ENCODE data around the gene OR6Y1. TPM values are rescaled to one million over a fixed set of nuclear protein-coding genes. Genes with fewer than 3 reads are reported as not detected.

Gene OR6Y1
- total RNA-seq, 1 experiment from 2014 or later: not detected

- no peak for TF ChIP-seq ZFX (IDR thresholded peaks at IDR 0.05)
- TF ChIP-seq CBX3 (IDR thresholded peaks at IDR 0.05; ENCODE audit: low read depth): no peak
- no peak for TF ChIP-seq SIN3A (IDR thresholded peaks at IDR 0.05; ENCODE audit: low read depth)
- no peak for TF ChIP-seq ZBTB33 (IDR thresholded peaks at IDR 0.05; ENCODE audit: extremely low read depth, insufficient replicate concordance, low read length)
- TF ChIP-seq EZH2phosphoT487 (IDR thresholded peaks at IDR 0.05; ENCODE audit: borderline replicate concordance): no peak
- no peak for TF ChIP-seq YY1 (IDR thresholded peaks at IDR 0.05; ENCODE audit: extremely low read depth, insufficient replicate concordance, low read depth, low read length)
- TF ChIP-seq EGR1 (IDR thresholded peaks at IDR 0.05; ENCODE audit: low read depth): no peak
Observed at GRCh38 chr1:158509471-158510156, 44.6 kb downstream of the OR6Y1 start (continued).

- no peaks in the 10 kb centered on the region for H3K36me3 ChIP-seq (ENCODE audit: control insufficient read depth in 1 of 2, insufficient read depth in 2 of 2, low read length in 2 of 2)
- CTCF ChIA-PET: interaction anchor here (1.3 kb wide), 1 partner anchor 491 kb away, joined by 7 read pairs; no protein-coding TSS in a partner anchor
- TF ChIP-seq ATF3 (IDR thresholded peaks at IDR 0.05) (no peak), CTCF (IDR thresholded peaks at IDR 0.05 in 2 of 3, conservative IDR thresholded peaks at IDR 0.05 in 1 of 3; ENCODE audit: borderline replicate concordance in 1 of 3, insufficient read depth in 1 of 3, low read depth in 2 of 3, low read length in 2 of 3) (no peak), CBX3 (IDR thresholded peaks at IDR 0.05; ENCODE audit: low read depth) (no peak), REST (IDR thresholded peaks at IDR 0.05; ENCODE audit: low read depth) (no peak), EZH2phosphoT487 (IDR thresholded peaks at IDR 0.05; ENCODE audit: borderline replicate concordance) (no peak), MAX (IDR thresholded peaks at IDR 0.05) (no peak), CEBPB (IDR thresholded peaks at IDR 0.05; ENCODE audit: low read depth) (no peak), RAD21 (IDR thresholded peaks at IDR 0.05; ENCODE audit: low read depth) (no peak), TCF7L2 (IDR thresholded peaks at IDR 0.05; ENCODE audit: borderline replicate concordance, extremely low read depth, insufficient read depth, insufficient read length) (no peak)
Observed at GRCh38 chr1:158507511-158507910, 46.7 kb downstream of the OR6Y1 start.

More at GRCh38 chr1:158507511-158507910, 46.7 kb downstream of the OR6Y1 start:
- Histone ChIP-seq H3K27me3 (ENCODE audit: insufficient read depth, low read length) (no peaks in the 10 kb centered on the region), H3K4me2 (ENCODE audit: low read length) (no peak overlapping the region), H3K4me1 (ENCODE audit: control insufficient read depth in 1 of 2, insufficient read depth in 2 of 2, low read length in 2 of 2) (no peaks in the 10 kb centered on the region), H3K9ac (ENCODE audit: low read length) (no peak overlapping the region), H3K27ac (ENCODE audit: low read depth, low read length) (no peak overlapping the region), H3K9me3 (ENCODE audit: control insufficient read depth in 1 of 2, insufficient read depth in 1 of 2, low read depth in 1 of 2, low read length in 2 of 2) (no peaks in the 10 kb centered on the region), H3K4me3 (replicated peaks in 1 of 2; ENCODE audit: low read depth in 1 of 2, low read length in 2 of 2) (no peak overlapping the region), H3K9me2 (ENCODE audit: insufficient read depth) (no peaks in the 10 kb centered on the region), H3K79me2 (ENCODE audit: insufficient read depth, low read length) (no peaks in the 10 kb centered on the region), H4K20me1 (ENCODE audit: insufficient read depth) (no peaks in the 10 kb centered on the region), H2AFZ (ENCODE audit: low read depth, low read length, poor library complexity, severe bottlenecking) (no peak overlapping the region)
- DNase-seq (ENCODE audit: low read depth, low spot score) (no peak), ATAC-seq (no peak)
- intact Hi-C loops (cut with micrococcal nuclease): loop anchor here (10.0 kb wide), 1 partner anchor 567 kb away; the partner anchor contains the start of gene AIM2
- no TSS peak for BruUV-seq (replicated peaks)
- ChIA-PET POLR2A (no interaction called here), RAD21 (ENCODE audit: low non-redundant PET in 1 of 2, low total read pairs in 2 of 2, uncharacterized antibody in 2 of 2, unreplicated experiment in 2 of 2) (no interaction called here)

Measured in HCT116 (cell line).